CD14-positive monocyte (primary cell): ENCODE results near the gene DDA1. TPM values are rescaled to one million over a fixed set of nuclear protein-coding genes. Genes with fewer than 3 reads are reported as not detected.

Experiments used
- DNase-seq, 3 donors: peaks; one replicate each; pipeline ENCODE4 v3.0.0-alpha.2; 2011 to 2022
- H2AFZ ChIP-seq: 2 replicates; pipeline ENCODE4 v1.6.0; 2012; ENCODE audit warnings: mild to moderate bottlenecking, low read depth, low read length, inconsistent platforms; ENCODE audit not compliant: insufficient read depth, poor library complexity, severe bottlenecking
- H3K27ac ChIP-seq, 2 donors: 1 replicate in 1 of 2; 2 replicates in 1 of 2; pipeline ENCODE4 v1.5.1; 2012 to 2013; ENCODE audit warnings: low read length in 2 of 2, control low read depth in 1 of 2, inconsistent platforms in 1 of 2, low read depth in 1 of 2, mild to moderate bottlenecking in 1 of 2
- H3K27me3 ChIP-seq, 2 donors: one replicate each; pipeline versions ENCODE4 v1.6.0 to v1.6.1; 2011 to 2013; ENCODE audit warnings: low read length in 2 of 2; ENCODE audit not compliant: control insufficient read depth in 2 of 2, insufficient read depth in 2 of 2
- H3K36me3 ChIP-seq, 2 donors: replicated peaks in 1 of 2; 1 replicate in 1 of 2; 2 replicates in 1 of 2; pipeline versions ENCODE4 v1.5.1 to v1.6.1; 2012 to 2013; ENCODE audit warnings: low read length in 2 of 2, control low read depth in 1 of 2, inconsistent platforms in 1 of 2, mild to moderate bottlenecking in 1 of 2; ENCODE audit not compliant: insufficient read depth in 2 of 2, control insufficient read depth in 1 of 2
- H3K4me1 ChIP-seq, 2 donors: 1 replicate in 1 of 2; 2 replicates in 1 of 2; pipeline versions ENCODE4 v1.5.1 to v1.6.1; 2012 to 2013; ENCODE audit warnings: low read length in 2 of 2, control low read depth in 1 of 2, inconsistent platforms in 1 of 2, mild to moderate bottlenecking in 1 of 2, moderate library complexity in 1 of 2; ENCODE audit not compliant: insufficient read depth in 2 of 2, control insufficient read depth in 1 of 2
- H3K4me2 ChIP-seq: replicated peaks from 2 replicates; pipeline ENCODE3; 2012; ENCODE audit warnings: low read length, moderate library complexity, mild to moderate bottlenecking; ENCODE audit not compliant: poor library complexity, severe bottlenecking; ENCODE audit errors: extremely low read depth
- H3K4me3 ChIP-seq, 3 experiments: fragments of 200-600 bp in 1 of 3; sonication (generic) in 1 of 3; replicated peaks in 1 of 3; 1 replicate in 2 of 3; 2 replicates in 1 of 3; pipeline ENCODE4 v1.5.1; 2011 to 2013; ENCODE audit warnings: low read length in 3 of 3, mild to moderate bottlenecking in 3 of 3, control low read depth in 2 of 3, low read depth in 2 of 3, inconsistent platforms in 1 of 3, moderate library complexity in 1 of 3
- H3K79me2 ChIP-seq: 2 replicates; pipeline ENCODE4 v1.6.0; 2012; ENCODE audit warnings: mild to moderate bottlenecking, control low read depth, inconsistent platforms, low read length, moderate library complexity; ENCODE audit not compliant: insufficient read depth
- H3K9ac ChIP-seq: 2 replicates; pipeline ENCODE4 v1.6.0; 2017; ENCODE audit warnings: low read length, mild to moderate bottlenecking; ENCODE audit not compliant: insufficient read depth, poor library complexity, severe bottlenecking
- H3K9me3 ChIP-seq, 2 donors: replicated peaks in 1 of 2; 1 replicate in 1 of 2; 2 replicates in 1 of 2; pipeline versions ENCODE4 v1.5.1 to v1.6.1; 2012 to 2013; ENCODE audit warnings: low read length in 2 of 2, control low read depth in 1 of 2; ENCODE audit not compliant: control insufficient read depth in 1 of 2, insufficient read depth in 1 of 2
- H4K20me1 ChIP-seq: 2 replicates; pipeline ENCODE4 v1.6.0; 2012; ENCODE audit warnings: mild to moderate bottlenecking, low read length, control low read depth, moderate library complexity; ENCODE audit not compliant: insufficient read depth
- H3K27ac Mint-ChIP-seq, 7 donors: one replicate each; pipeline ENCODE4 v1.8.0; 2020; ENCODE audit warnings: mild to moderate bottlenecking in 7 of 7, mixed read lengths in 7 of 7, moderate library complexity in 6 of 7, inconsistent platforms in 2 of 7
- H3K27me3 Mint-ChIP-seq, 3 donors: one replicate each; pipeline ENCODE4 v1.8.0; 2021 to 2022; ENCODE audit warnings: low read depth in 3 of 3, mild to moderate bottlenecking in 3 of 3, mixed read lengths in 3 of 3, moderate library complexity in 3 of 3, inconsistent platforms in 1 of 3
- H3K36me3 Mint-ChIP-seq, 2 donors: one replicate each; pipeline ENCODE4 v1.8.0; 2020; ENCODE audit warnings: mixed read lengths in 2 of 2, inconsistent platforms in 1 of 2, mild to moderate bottlenecking in 1 of 2
- H3K4me1 Mint-ChIP-seq: one replicate; pipeline ENCODE4 v1.8.0; 2020; ENCODE audit warnings: mild to moderate bottlenecking, mixed read lengths
- H3K4me3 Mint-ChIP-seq, 2 donors: one replicate each; pipeline ENCODE4 v1.8.0; 2020; ENCODE audit warnings: mild to moderate bottlenecking in 2 of 2, mixed read lengths in 2 of 2, moderate library complexity in 1 of 2
- H3K9me3 Mint-ChIP-seq, 7 donors: one replicate each; pipeline ENCODE4 v1.8.0; 2020 to 2022; ENCODE audit warnings: mixed read lengths in 7 of 7, mild to moderate bottlenecking in 6 of 7, moderate library complexity in 6 of 7, inconsistent platforms in 2 of 7
- WGBS: methylation state at CpG from one replicate; pipeline ENCODE4 v1.1.5; 2013; ENCODE audit warnings: missing lambda C conversion rate; ENCODE audit not compliant: insufficient coverage; 5-methylcytosine and 5-hydroxymethylcytosine counted together
- intact Hi-C, 2 donors: fragments of 100-400 bp; cut with micrococcal nuclease; formaldehyde crosslinking; loops; one replicate each; pipeline versions ENCODE4 v1.15.0 to v1.15.1; 2023
- polyA plus RNA-seq, 3 donors: library from polyadenylated mRNA; depleted of rRNA in 1 of 3; unstranded in 2 of 3; stranded (reverse) in 1 of 3; fragments of 300-500 nt in 2 of 3; fragments of >200 nt in 1 of 3; fragmentation: Illumina TruSeq in 2 of 3; gene quantifications; 1 replicate in 2 of 3; 2 replicates in 1 of 3; pipeline ENCODE4 v1.2.3, GENCODE V29; 2012 to 2021
- TF ChIP-seq, protein P1 (sequence below): fragments of 200-600 bp; IDR thresholded peaks from one replicate; pipeline ENCODE4 v1.8.0; 2022; ENCODE audit warnings: antibody characterized with exemption, mild to moderate bottlenecking

DDA1 gene
- polyA plus RNA-seq, 3 donors, result 22.5 to 49.5 (median 23.8) TPM

DNA sequence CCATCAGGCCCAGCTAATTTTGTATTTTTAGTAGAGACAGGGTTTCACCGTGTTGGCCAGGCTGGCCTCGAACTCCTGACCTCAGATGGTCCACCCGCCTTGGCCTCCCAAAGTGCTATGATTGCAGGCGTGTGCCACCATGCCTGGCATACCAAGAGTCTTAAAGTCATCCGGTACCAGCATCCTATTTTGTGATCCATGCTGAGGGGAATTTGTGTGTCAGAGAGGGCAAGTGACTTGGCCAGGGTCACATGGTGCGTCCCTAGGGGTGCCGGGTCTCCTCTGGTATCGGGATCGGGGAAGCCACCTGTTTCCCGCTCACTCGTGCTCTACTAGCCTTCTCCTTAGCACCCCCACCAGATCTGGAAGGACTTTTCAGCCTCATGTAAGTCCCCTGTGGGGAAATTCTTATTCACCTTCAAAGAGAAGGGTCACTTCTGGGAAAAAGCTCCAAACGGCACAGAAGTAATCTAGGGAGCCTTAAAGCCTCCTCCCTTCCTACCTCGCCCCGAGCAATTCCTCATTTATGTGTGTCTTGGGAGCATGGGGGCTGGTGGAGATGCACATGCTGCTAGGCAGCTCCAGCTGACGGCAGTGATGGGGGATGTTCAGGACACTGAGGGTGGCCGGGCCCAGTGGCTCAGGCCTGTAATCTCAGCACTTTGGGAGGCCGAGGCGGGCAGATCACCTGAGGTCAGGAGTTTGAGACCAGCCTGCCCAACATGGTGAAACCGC lies 33.8 kb upstream of the DDA1 start:
- no peaks in the 10 kb centered on the region for H4K20me1 ChIP-seq
- H3K4me2 ChIP-seq, result no peak overlapping the region
- no peak overlapping the region for H3K4me3 ChIP-seq
- no peak overlapping the region for H3K4me3 Mint-ChIP-seq
- H3K27me3 Mint-ChIP-seq, result peaks cover 0 to 2% (median 0%) of the 10 kb centered on the region in 3 donors
- H3K4me1 Mint-ChIP-seq, result peaks cover 6% of the 10 kb centered on the region
- no peaks in the 10 kb centered on the region for H3K9me3 ChIP-seq
- no peaks in the 10 kb centered on the region for H3K79me2 ChIP-seq
- peaks cover 52 to 70% of the 10 kb centered on the region in 2 donors for H3K36me3 Mint-ChIP-seq
- DNase-seq, result no peak
- peaks cover 55 to 79% of the 10 kb centered on the region in 2 donors for H3K36me3 ChIP-seq
- TF ChIP-seq, protein P1, sequence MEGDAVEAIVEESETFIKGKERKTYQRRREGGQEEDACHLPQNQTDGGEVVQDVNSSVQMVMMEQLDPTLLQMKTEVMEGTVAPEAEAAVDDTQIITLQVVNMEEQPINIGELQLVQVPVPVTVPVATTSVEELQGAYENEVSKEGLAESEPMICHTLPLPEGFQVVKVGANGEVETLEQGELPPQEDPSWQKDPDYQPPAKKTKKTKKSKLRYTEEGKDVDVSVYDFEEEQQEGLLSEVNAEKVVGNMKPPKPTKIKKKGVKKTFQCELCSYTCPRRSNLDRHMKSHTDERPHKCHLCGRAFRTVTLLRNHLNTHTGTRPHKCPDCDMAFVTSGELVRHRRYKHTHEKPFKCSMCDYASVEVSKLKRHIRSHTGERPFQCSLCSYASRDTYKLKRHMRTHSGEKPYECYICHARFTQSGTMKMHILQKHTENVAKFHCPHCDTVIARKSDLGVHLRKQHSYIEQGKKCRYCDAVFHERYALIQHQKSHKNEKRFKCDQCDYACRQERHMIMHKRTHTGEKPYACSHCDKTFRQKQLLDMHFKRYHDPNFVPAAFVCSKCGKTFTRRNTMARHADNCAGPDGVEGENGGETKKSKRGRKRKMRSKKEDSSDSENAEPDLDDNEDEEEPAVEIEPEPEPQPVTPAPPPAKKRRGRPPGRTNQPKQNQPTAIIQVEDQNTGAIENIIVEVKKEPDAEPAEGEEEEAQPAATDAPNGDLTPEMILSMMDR, result no peak
- H3K9ac ChIP-seq, result no peak overlapping the region
- H2AFZ ChIP-seq, result no peak overlapping the region
- H3K4me1 ChIP-seq, result peaks cover 7% of the 10 kb centered on the region in 2 donors
- no peaks in the 10 kb centered on the region for H3K9me3 Mint-ChIP-seq
- intact Hi-C loops, result no loop called here
- no peaks in the 10 kb centered on the region for H3K27me3 ChIP-seq
- H3K27ac ChIP-seq, result no peak overlapping the region
- peak overlapping the region in 1 of 7 donors; percentile 66 for H3K27ac Mint-ChIP-seq
- WGBS, result 98% methylated on average over 9 of the region's 19 CpGs

DNA sequence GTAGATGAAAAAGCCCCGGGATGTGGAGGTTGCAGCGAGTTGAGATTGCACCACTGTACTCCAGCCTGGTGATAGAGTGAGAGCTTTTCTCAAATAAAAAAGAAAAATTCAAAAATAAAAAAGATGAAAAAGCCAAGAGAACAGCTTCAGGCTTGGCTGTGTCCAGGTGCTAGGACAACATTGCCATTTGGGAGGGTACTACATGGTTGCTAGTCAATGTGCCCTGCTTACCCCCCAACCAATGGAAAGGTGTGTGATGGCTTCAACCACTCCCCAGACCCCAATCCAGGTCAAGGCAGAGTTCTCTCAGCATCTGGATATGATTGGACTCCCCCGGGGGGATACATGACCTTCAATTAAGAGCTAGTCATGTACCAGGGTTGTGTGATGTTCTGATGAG lies 29.9 kb upstream of the DDA1 start:
- H3K9me3 ChIP-seq, result no peaks in the 10 kb centered on the region
- H3K4me1 ChIP-seq, result peaks cover 26 to 27% of the 10 kb centered on the region in 2 donors
- Mint-ChIP-seq H3K4me3 (no peak overlapping the region), H3K4me1 (peaks cover 19% of the 10 kb centered on the region), H3K9me3 (no peaks in the 10 kb centered on the region), H3K36me3 (peaks cover 33 to 55% of the 10 kb centered on the region in 2 donors), H3K27ac (no peak overlapping the region), H3K27me3 (peaks cover 0 to 2% (median 0%) of the 10 kb centered on the region in 3 donors)
- no peak overlapping the region for H2AFZ ChIP-seq
- peaks cover 36 to 58% of the 10 kb centered on the region in 2 donors for H3K36me3 ChIP-seq
- no peak overlapping the region for H3K27ac ChIP-seq
- TF ChIP-seq, protein P1, result no peak
- no CpG with 5 or more reads among the region's 3 CpGs for WGBS
- H3K9ac ChIP-seq, result no peak overlapping the region
- H3K4me3 ChIP-seq, result no peak overlapping the region
- no peaks in the 10 kb centered on the region for H3K79me2 ChIP-seq
- H3K27me3 ChIP-seq, result no peaks in the 10 kb centered on the region
- intact Hi-C loops, result no loop called here
- H4K20me1 ChIP-seq, result peaks cover 4% of the 10 kb centered on the region
- DNase-seq, result no peak
- no peak overlapping the region for H3K4me2 ChIP-seq
